Left lung (tissue), 10 donors: ENCODE data around the gene RAC2. TPM values are rescaled to one million over a fixed set of nuclear protein-coding genes. Genes with fewer than 3 reads are reported as not detected.

Experiments used
- ATAC-seq: fragments of 200-7000 bp; cut with Tn5 transposase; one replicate; pipeline ENCODE4 v1.9.1; 2020; ENCODE audit warnings: moderate library complexity
- DNase-seq, 4 donors: peaks; one replicate each; pipeline ENCODE4 v3.0.0-alpha.2; 2013 to 2020
- H3K27ac ChIP-seq, 2 donors: fragments of 200-600 bp; sonication (generic) in 1 of 2; one replicate each; pipeline versions ENCODE4 v1.5.0 to v1.8.0; 2020 to 2021
- H3K27me3 ChIP-seq, 2 donors: fragments of 200-600 bp; sonication (generic) in 1 of 2; one replicate each; pipeline versions ENCODE4 v1.5.0 to v1.8.0; 2020 to 2021
- H3K36me3 ChIP-seq, 2 donors: fragments of 200-600 bp; sonication (generic) in 1 of 2; one replicate each; pipeline versions ENCODE4 v1.5.0 to v1.8.0; 2020 to 2021
- H3K4me1 ChIP-seq, 2 donors: fragments of 200-600 bp; one replicate each; pipeline ENCODE4 v1.8.0; 2021
- H3K4me3 ChIP-seq, 2 donors: fragments of 200-600 bp; sonication (generic) in 1 of 2; one replicate each; pipeline versions ENCODE4 v1.5.0 to v1.8.0; 2020 to 2021; ENCODE audit warnings: mild to moderate bottlenecking in 1 of 2
- H3K9me3 ChIP-seq, 2 donors: fragments of 200-600 bp; sonication (generic) in 1 of 2; one replicate each; pipeline versions ENCODE4 v1.5.0 to v1.8.0; 2020 to 2021
- CTCF ChIP-seq, 2 donors: fragments of 200-600 bp; sonication (generic) in 1 of 2; IDR thresholded peaks; one replicate each; pipeline versions ENCODE4 v1.5.0 to v1.8.0; 2021; ENCODE audit warnings: antibody characterized with exemption in 2 of 2
- intact Hi-C, 2 donors: fragments of 100-400 bp; cut with DNase I; formaldehyde crosslinking; loops; one replicate each; pipeline versions ENCODE4 v1.11.2 to v1.14.2; 2022
- polyA plus RNA-seq, 6 donors: library from polyadenylated mRNA; unstranded; fragments of 120-200 nt; gene quantifications; one replicate each; pipeline ENCODE4 v1.2.1, GENCODE V29; 2013; ENCODE audit not compliant: insufficient read length in 6 of 6
- total RNA-seq, 2 donors: library from RNA; stranded (reverse); fragmentation: NEBNext Ultra II Directional; extraction: Animal tissue kit (Norgen Biotek cat#: 25700); gene quantifications; one replicate each; pipeline ENCODE4 v1.2.1, GENCODE V29; 2021
- donor health status: DM: no; HTN: yes; CAD: no.
- donor health status: DM: no; HTN: no; CAD: no.

The RAC2 gene
- total and polyA plus RNA-seq, 8 donors, result 6.7 to 77.2 (median 10.1) TPM

DNA sequence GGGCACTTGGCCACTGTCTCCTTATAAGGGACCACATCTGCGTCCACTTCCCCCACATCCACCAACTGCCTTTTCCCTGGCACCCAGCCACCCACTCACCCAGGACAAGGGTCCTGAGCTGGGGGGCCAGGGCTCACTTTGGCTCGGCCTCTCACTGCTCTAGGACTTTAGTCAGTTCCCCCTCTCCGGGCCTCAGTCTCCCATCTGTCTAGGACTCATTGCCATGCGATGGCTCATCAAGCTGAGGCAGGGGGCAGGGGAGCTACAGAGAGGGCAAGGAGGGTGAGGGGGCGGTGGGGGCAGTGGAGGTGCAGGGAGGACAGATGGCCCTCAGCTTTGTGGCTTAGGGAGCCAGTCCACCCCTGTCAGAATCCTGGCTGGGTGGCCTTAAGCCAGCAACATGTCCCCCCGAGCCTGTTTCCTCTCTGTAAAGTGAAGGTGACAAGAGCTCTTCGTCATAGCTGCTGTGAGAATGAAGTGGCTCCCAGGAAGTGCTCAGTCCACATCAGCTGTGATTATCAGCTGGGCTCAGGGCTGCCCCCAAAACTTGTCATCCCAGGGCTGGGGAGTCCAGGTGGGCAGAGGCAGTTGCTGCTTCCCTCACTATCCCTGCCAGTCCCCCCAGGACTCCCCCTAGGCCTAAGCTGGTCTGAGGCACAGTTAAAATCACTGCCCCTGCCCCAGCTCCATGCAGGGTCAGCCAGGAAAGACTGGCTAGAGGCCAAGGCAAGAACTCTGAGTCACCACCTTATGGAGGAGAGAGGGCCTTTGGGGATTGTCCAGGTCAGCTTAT is 14.9 kb downstream of the RAC2 start:
- Histone ChIP-seq H3K27me3 (peaks cover 0 to 26% of the 10 kb centered on the region in 2 donors), H3K4me3 (peak overlapping the region in 1 of 2 donors; percentile 27), H3K36me3 (peaks cover 0 to 41% of the 10 kb centered on the region in 2 donors), H3K9me3 (no peaks in the 10 kb centered on the region), H3K27ac (peak overlapping the region; percentile 31 to 90), H3K4me1 (peaks cover 17 to 78% of the 10 kb centered on the region in 2 donors)
- intact Hi-C loops, result no loop called here
- no peak for TF ChIP-seq CTCF (IDR thresholded peaks at IDR 0.05)
- DNase-seq (peak in 1 of 4 donors; percentile 72), ATAC-seq (peak; percentile 53)

- Histone ChIP-seq H3K36me3 (peaks cover 0 to 37% of the 10 kb centered on the region in 2 donors), H3K9me3 (no peaks in the 10 kb centered on the region), H3K27me3 (peaks cover 0 to 17% of the 10 kb centered on the region in 2 donors), H3K4me1 (peaks cover 17 to 78% of the 10 kb centered on the region in 2 donors), H3K27ac (peak overlapping the region; percentile 10 to 90), H3K4me3 (peak overlapping the region in 1 of 2 donors; percentile 27)
- intact Hi-C loops, result no loop called here
- peak; percentile 9 for ATAC-seq
- DNase-seq, result peak in 1 of 4 donors; percentile 86
- no peak for TF ChIP-seq CTCF (IDR thresholded peaks at IDR 0.05)
These were observed 15.7 kb downstream of the RAC2 start for GRCh38 chr22:37228106-37229011.

- ATAC-seq (no peak), DNase-seq (peak in 1 of 4 donors; percentile 58)
- H3K4me1 ChIP-seq, result peaks cover 17 to 75% of the 10 kb centered on the region in 2 donors
- peaks cover 0 to 26% of the 10 kb centered on the region in 2 donors for H3K36me3 ChIP-seq
- H3K4me3 ChIP-seq, result no peak overlapping the region
- no peaks in the 10 kb centered on the region for H3K9me3 ChIP-seq
- peak overlapping the region in 1 of 2 donors; percentile 91 for H3K27ac ChIP-seq
- H3K27me3 ChIP-seq, result peaks cover 0 to under 1% of the 10 kb centered on the region in 2 donors
- no peak for TF ChIP-seq CTCF (IDR thresholded peaks at IDR 0.05)
- intact Hi-C loops, result no loop called here
These were observed 17.6 kb downstream of the RAC2 start for GRCh38 chr22:37226514-37226913.

- no peak for ATAC-seq
- Histone ChIP-seq H3K4me3 (no peak overlapping the region), H3K36me3 (peaks cover 0 to 26% of the 10 kb centered on the region in 2 donors), H3K4me1 (peaks cover 17 to 74% of the 10 kb centered on the region in 2 donors), H3K27me3 (no peaks in the 10 kb centered on the region), H3K9me3 (no peaks in the 10 kb centered on the region), H3K27ac (peak overlapping the region in 1 of 2 donors; percentile 91)
- no peak for TF ChIP-seq CTCF (IDR thresholded peaks at IDR 0.05)
- peak in 1 of 4 donors; percentile 43 for DNase-seq
- intact Hi-C loops, result no loop called here
These were observed 18.0 kb downstream of the RAC2 start for GRCh38 chr22:37226087-37226486.
